Measurements from ENCODE around the gene KCNMA1. TPM values are rescaled to one million over a fixed set of nuclear protein-coding genes. Genes with fewer than 3 reads are reported as not detected.

Gene KCNMA1
- total and polyA plus RNA-seq, 7 donors, result 15.3 to 427 (median 256) TPM

DNA sequence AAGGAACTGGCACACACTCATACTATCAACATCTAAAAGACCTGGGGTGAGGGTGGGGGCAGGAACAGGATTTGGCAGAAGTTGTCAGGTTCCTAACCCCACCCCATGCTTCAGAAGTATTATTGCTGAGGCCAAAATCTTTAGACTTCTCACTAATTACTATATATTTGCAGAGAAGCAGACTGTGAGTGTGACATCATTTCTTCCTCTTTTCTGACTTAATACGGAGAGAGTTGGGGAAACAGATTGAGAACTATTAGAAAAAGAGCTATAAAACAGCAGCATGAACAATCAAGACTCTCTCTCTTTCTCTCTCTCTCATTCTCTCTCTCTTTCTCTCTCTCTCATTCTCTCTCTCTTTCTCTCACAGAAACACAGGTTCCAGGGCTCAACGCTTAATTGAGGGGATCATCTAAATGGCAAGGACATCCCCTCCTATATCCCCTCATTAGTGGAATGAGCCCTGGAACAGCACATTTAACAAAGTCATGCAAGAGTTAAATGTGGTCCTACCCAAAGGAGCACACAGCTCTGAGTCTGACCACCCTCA, 94.8 kb downstream of the KCNMA1 start:
- intact Hi-C loops (cut with DNase I), result loop anchor here (1.0 kb wide), 1 partner anchor 9 kb away; no protein-coding TSS in a partner anchor
- 81 to 90% methylated on average over 2 of the region's 2 CpGs for WGBS, 2 donors
- peak overlapping the region in 2 of 4 donors; percentile 25 to 31 for H3K27ac ChIP-seq

DNA sequence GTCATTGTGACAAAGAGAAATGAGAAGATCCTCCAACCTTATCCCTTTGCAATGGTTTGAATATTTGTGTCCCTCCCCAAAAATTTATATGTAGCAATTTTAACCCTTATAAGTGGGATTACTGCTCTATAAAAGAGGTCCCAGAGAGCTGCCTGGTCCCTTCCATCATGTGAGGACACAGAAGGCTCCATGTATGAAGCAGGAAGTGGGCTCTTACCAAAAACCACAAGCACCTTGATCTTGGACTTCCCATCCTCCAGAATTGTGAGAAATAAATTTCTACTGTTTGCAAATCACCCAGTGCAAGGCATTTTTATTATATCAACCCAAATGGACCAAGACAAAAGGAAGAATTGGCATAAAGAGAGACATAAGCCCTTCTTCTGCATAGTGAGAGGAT, 95.7 kb downstream of the KCNMA1 start:
- peaks cover 0 to 44% (median 28%) of the 10 kb centered on the region in 4 donors for H3K4me1 ChIP-seq
- no peaks in the 10 kb centered on the region for H3K27me3 ChIP-seq
- no peak for DNase-seq
- H3K36me3 ChIP-seq, result no peaks in the 10 kb centered on the region
- no peak for TF ChIP-seq EP300 (IDR thresholded peaks at IDR 0.05)
- H3K9me3 ChIP-seq, result no peaks in the 10 kb centered on the region
- H3K27ac ChIP-seq, result no peak overlapping the region
- H3K4me3 ChIP-seq, result no peak overlapping the region
- intact Hi-C loops (cut with DNase I), result loop anchor here (1.0 kb wide), 1 partner anchor 9 kb away; no protein-coding TSS in a partner anchor

More for the DNA sequence above, 94.8 kb downstream of the KCNMA1 start:
- Histone ChIP-seq H3K27me3 (no peaks in the 10 kb centered on the region), H3K4me1 (peaks cover 0 to 44% (median 27%) of the 10 kb centered on the region in 4 donors), H3K4me3 (no peak overlapping the region), H3K36me3 (no peaks in the 10 kb centered on the region), H3K9me3 (no peaks in the 10 kb centered on the region)
- no peak for DNase-seq
- TF ChIP-seq, protein P1, sequence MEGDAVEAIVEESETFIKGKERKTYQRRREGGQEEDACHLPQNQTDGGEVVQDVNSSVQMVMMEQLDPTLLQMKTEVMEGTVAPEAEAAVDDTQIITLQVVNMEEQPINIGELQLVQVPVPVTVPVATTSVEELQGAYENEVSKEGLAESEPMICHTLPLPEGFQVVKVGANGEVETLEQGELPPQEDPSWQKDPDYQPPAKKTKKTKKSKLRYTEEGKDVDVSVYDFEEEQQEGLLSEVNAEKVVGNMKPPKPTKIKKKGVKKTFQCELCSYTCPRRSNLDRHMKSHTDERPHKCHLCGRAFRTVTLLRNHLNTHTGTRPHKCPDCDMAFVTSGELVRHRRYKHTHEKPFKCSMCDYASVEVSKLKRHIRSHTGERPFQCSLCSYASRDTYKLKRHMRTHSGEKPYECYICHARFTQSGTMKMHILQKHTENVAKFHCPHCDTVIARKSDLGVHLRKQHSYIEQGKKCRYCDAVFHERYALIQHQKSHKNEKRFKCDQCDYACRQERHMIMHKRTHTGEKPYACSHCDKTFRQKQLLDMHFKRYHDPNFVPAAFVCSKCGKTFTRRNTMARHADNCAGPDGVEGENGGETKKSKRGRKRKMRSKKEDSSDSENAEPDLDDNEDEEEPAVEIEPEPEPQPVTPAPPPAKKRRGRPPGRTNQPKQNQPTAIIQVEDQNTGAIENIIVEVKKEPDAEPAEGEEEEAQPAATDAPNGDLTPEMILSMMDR (IDR thresholded peaks at IDR 0.05), result no peak
- TF ChIP-seq POLR2A (IDR thresholded peaks at IDR 0.05) (no peak), EP300 (IDR thresholded peaks at IDR 0.05) (no peak), POLR2AphosphoS5 (IDR thresholded peaks at IDR 0.05) (no peak)

DNA sequence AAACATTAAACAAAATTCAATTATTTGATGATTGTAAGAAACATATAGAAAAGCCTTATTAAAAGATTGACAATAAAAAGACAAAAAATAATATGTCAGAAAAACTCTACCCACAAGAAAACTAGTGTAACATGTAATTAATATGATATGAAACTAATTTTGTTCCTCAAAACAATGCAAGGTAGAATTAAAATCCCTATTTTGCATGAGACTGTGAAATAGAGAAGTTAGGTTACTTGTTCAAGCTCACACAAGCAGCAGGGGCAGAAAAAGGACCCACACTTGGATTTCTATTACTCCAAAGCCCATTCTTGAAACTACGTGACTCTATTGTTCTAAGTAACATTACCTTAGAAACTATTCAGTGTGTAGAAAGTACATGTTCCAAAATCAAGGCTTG, 96.4 kb downstream of the KCNMA1 start:
- Histone ChIP-seq H3K36me3 (no peaks in the 10 kb centered on the region), H3K4me3 (no peak overlapping the region), H3K27ac (no peak overlapping the region), H3K27me3 (no peaks in the 10 kb centered on the region), H3K4me1 (peaks cover 0 to 43% (median 26%) of the 10 kb centered on the region in 4 donors), H3K9me3 (no peaks in the 10 kb centered on the region)
- intact Hi-C loops (cut with DNase I), result no loop called here
- WGBS, 2 donors, result 91 to 97% methylated on average over 1 of the region's 1 CpG
- TF ChIP-seq EP300 (IDR thresholded peaks at IDR 0.05) (no peak), POLR2A (IDR thresholded peaks at IDR 0.05) (no peak), POLR2AphosphoS5 (IDR thresholded peaks at IDR 0.05) (no peak)
- TF ChIP-seq, protein P1 (IDR thresholded peaks at IDR 0.05), result no peak
- no peak for DNase-seq

DNA sequence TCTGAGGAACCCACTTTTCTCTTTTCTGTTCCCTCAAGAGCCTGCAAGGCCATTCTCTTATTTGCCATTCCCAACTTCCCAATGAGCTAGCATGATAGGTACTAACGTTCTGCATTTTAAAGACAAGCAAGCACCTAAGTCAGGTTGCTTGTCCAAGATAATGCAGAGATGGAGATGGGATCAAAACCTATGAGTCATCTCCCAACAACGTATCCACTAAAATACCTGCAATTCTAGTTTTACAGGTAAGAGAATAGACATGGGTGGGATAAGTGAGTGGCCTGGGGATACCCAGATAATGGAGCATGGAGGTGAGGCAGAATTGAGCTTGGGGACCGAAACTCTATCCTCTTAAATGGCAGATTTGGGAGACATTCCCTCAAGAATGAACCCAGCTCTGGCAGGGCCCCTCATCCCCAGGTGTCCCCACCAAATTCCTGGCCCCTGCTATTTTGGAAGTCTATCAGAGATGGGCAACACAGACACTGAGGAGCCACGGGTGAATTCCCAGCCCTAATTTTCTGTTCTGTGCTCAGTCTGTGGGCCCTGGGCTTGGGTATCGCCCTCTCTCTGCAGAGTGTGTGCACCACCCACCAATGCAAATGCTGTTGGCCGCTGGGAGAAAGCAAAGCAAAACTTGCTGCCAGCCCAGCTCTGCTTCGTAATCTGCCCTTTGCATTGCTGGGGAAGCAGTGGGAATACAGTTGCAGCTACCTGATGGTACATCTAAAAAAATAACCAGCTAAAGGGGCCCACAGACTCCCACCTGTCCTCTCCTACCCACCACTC, 98.3 kb downstream of the KCNMA1 start:
- Histone ChIP-seq H3K27ac (peak overlapping the region in 2 of 4 donors; percentile 71 to 75), H3K9me3 (no peaks in the 10 kb centered on the region), H3K4me3 (no peak overlapping the region), H3K27me3 (no peaks in the 10 kb centered on the region), H3K36me3 (no peaks in the 10 kb centered on the region), H3K4me1 (peaks cover 0 to 62% (median 41%) of the 10 kb centered on the region in 4 donors)
- TF ChIP-seq, protein P1 (IDR thresholded peaks at IDR 0.05), result no peak
- TF ChIP-seq EP300 (IDR thresholded peaks at IDR 0.05) (no peak), POLR2AphosphoS5 (IDR thresholded peaks at IDR 0.05) (no peak), POLR2A (IDR thresholded peaks at IDR 0.05) (no peak)
- no peak for DNase-seq
- 74 to 76% methylated on average over 7 of the region's 7 CpGs for WGBS, 2 donors
- intact Hi-C loops (cut with DNase I), result no loop called here

DNA sequence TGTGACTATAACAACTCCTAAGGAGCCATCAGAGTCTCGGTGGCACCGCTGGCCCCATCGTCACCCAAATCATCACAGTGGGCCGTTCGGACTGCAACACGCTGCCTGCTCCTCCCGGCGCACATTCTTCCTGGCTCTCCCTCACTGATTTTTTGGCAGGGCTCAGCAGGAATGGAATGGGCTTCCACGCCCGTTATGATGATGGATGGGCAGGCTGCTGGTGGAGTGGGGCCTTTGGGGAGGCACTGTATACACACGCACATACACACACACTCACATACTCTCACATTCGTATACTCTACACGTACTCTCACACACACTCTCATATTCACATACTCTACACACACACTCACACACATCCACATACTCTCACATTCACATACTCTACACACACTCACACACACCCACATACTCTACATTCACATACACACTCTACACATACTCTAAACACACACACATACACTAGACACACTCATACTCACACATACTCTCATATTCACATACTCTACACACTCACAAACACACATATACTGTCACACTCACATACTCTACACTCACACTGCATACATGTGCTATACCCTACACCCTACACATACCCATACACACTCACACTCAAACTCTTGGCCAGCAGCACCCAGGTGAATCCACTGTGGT, 99.8 kb downstream of the KCNMA1 start:
- Histone ChIP-seq H3K4me1 (peaks cover 0 to 77% (median 54%) of the 10 kb centered on the region in 4 donors), H3K4me3 (no peak overlapping the region), H3K9me3 (no peaks in the 10 kb centered on the region), H3K27me3 (no peaks in the 10 kb centered on the region), H3K27ac (peak overlapping the region; percentile 55 to 75 (median 64)), H3K36me3 (no peaks in the 10 kb centered on the region)
- TF ChIP-seq POLR2AphosphoS5 (IDR thresholded peaks at IDR 0.05), result peak in 2 of 4 donors; percentile 53 to 61
- TF ChIP-seq EP300 (IDR thresholded peaks at IDR 0.05), result no peak
- 76 to 86% methylated on average over 13 of the region's 13 CpGs for WGBS, 2 donors
- peak; percentile 80 for DNase-seq
- intact Hi-C loops (cut with DNase I), result no loop called here
